ENCODE results near the gene DOCK6.

DOCK6 gene

DNA sequence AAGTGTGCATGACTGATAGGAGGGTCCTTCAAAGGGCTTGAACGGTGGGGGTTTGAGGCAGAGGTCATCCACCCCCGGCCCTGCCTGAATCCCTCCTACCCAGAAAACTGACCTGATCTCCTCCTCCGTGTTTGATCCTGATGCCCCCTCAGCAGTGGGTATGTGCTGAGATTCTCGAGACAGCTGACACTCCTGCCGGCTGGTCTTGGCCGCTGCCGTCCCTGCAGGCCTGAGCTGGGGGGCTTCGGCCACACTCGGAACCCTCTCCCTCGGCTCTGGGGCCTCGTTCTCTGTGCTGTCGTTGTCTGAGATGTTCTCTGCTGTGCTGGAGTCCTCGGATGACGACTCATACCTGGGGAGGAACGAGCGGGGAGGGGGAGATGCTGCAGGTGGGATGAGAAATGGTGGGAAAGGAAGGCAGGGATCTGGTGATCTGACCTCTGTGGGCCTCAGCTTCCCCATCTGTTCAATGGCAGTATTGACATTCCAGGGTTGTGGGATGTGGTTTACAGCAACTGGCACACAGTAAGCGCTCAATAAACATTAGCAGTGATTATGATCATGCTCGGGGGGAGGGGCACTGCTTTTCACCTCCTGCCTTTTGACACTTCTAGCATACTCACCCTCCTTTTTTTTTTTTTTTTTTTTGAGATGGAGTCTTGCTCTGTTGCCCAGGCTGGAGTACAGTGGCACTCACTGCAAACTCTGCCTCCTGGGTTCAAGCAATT, 85.7 kb downstream of the DOCK6 start:
- no peak for DNase-seq (ENCODE audit: extremely low read depth, insufficient read length)
- TF ChIP-seq, protein P1, sequence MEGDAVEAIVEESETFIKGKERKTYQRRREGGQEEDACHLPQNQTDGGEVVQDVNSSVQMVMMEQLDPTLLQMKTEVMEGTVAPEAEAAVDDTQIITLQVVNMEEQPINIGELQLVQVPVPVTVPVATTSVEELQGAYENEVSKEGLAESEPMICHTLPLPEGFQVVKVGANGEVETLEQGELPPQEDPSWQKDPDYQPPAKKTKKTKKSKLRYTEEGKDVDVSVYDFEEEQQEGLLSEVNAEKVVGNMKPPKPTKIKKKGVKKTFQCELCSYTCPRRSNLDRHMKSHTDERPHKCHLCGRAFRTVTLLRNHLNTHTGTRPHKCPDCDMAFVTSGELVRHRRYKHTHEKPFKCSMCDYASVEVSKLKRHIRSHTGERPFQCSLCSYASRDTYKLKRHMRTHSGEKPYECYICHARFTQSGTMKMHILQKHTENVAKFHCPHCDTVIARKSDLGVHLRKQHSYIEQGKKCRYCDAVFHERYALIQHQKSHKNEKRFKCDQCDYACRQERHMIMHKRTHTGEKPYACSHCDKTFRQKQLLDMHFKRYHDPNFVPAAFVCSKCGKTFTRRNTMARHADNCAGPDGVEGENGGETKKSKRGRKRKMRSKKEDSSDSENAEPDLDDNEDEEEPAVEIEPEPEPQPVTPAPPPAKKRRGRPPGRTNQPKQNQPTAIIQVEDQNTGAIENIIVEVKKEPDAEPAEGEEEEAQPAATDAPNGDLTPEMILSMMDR (IDR thresholded peaks at IDR 0.05; ENCODE audit: insufficient read depth, low read length, poor library complexity, severe bottlenecking) = no peak
- H3K27me3 ChIP-seq (replicated peaks; ENCODE audit: control insufficient read depth, insufficient read depth, low read length) = no peaks in the 10 kb centered on the region
- no peak overlapping the region for H3K4me3 ChIP-seq (replicated peaks; ENCODE audit: low read depth, low read length)
- no peaks in the 10 kb centered on the region for H3K36me3 ChIP-seq (ENCODE audit: control insufficient read depth, insufficient read depth, low read length)

DNA sequence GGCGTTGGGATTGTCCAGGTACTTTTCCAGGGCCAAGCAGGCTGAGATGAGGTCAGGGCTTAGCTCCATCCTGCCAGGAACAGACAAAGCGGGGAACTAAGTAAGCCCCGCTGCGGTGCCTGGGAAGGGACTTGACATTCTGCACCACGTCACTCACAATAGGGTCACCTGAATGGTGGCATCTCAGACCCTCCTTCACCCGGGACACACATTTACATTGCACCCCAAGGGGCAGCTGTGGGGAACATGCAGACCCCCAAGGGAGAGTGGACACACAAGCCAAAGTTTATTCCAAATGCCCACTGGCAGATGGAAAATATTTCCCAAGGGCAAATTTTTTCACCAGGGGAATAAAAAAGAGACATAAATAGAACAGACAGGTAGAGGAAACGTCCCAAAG, 86.4 kb downstream of the DOCK6 start:
- DNase-seq (ENCODE audit: extremely low read depth, insufficient read length) = no peak
- no peak overlapping the region for H3K4me3 ChIP-seq (replicated peaks; ENCODE audit: low read depth, low read length)
- H3K27me3 ChIP-seq (replicated peaks; ENCODE audit: control insufficient read depth, insufficient read depth, low read length) = no peaks in the 10 kb centered on the region
- TF ChIP-seq, protein P1 (IDR thresholded peaks at IDR 0.05; ENCODE audit: insufficient read depth, low read length, poor library complexity, severe bottlenecking) = no peak
- H3K36me3 ChIP-seq (ENCODE audit: control insufficient read depth, insufficient read depth, low read length) = no peaks in the 10 kb centered on the region

DNA sequence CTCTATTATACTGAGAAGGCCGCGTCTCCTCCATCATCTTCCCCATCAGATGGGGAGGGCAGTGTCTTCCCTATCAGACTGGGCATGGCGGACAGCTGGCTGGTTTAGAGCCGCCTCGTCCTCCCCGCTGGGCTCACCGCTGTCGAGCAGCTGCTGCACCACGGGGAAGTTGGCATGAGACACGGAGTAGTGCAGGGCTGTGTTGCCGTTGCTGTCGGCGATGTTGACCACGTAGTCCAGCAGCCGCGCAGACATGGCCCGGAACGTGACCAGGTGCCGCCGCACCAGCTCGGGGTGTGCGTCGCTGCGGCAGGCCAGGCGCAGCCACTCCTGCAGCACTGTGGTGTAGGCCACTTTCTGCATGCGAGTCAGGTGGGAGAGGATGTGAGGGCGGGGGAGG, 88.0 kb downstream of the DOCK6 start:
- no peak for DNase-seq (ENCODE audit: extremely low read depth, insufficient read length)
- Histone ChIP-seq H3K36me3 (ENCODE audit: control insufficient read depth, insufficient read depth, low read length) (no peaks in the 10 kb centered on the region), H3K4me3 (replicated peaks; ENCODE audit: low read depth, low read length) (no peak overlapping the region), H3K27me3 (replicated peaks; ENCODE audit: control insufficient read depth, insufficient read depth, low read length) (no peaks in the 10 kb centered on the region)
- TF ChIP-seq, protein P1 (IDR thresholded peaks at IDR 0.05; ENCODE audit: insufficient read depth, low read length, poor library complexity, severe bottlenecking) = no peak

DNA sequence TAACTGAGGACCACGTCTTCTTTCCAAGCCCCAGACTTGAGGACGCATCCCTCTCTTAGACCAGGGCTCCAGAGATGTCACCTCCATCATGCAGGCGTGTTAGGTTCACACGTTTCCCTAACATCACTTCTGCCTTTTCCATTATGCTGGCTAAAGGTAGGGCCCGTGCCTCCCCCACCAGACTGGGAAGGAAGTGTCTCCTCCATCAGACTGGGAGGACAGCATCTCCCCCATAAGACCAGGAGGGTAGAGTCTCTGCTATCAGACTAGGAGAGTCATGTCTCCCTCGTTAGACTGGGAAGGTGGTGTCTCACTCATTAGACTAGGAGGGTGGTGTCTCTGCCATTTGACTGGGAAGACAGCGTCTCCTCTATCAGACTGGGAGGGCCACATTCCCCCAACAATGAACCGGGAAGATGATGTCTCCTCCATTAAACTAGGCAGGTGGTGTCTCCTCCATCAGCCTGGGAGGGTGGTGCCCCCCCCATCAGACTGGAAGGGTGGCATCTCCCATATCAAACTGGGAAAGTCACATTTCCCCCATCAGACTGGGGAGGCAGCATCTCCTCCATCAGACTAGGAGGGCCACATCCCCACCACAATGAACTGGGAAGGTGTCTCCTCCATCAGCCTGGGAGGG, 88.7 kb downstream of the DOCK6 start:
- DNase-seq (ENCODE audit: extremely low read depth, insufficient read length) = no peak
- Histone ChIP-seq H3K36me3 (ENCODE audit: control insufficient read depth, insufficient read depth, low read length) (no peaks in the 10 kb centered on the region), H3K4me3 (replicated peaks; ENCODE audit: low read depth, low read length) (no peak overlapping the region), H3K27me3 (replicated peaks; ENCODE audit: control insufficient read depth, insufficient read depth, low read length) (no peaks in the 10 kb centered on the region)
- TF ChIP-seq, protein P1 (IDR thresholded peaks at IDR 0.05; ENCODE audit: insufficient read depth, low read length, poor library complexity, severe bottlenecking) = no peak

DNA sequence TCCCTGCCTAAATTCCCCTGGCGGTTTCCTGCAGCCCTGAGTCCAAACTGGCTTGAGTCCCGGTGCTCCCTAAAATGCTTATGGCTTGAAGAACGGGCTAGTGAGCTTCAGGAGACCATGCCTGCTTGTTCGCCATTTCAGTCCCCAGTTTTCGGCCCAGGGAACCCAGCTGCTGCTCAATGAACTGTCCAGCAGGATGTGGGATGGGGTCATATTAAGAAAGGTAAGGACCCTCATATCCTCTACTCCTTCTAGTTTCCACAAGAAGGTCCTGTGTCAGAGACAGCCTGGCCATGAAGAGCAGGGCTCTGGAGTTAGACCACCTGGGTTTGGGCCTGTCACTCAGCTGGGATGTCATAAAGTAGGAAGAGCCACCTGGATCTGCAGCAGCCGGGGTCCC, 89.7 kb downstream of the DOCK6 start:
- no peak for DNase-seq (ENCODE audit: extremely low read depth, insufficient read length)
- H3K36me3 ChIP-seq (ENCODE audit: control insufficient read depth, insufficient read depth, low read length) = no peaks in the 10 kb centered on the region

More for the DNA sequence above, 89.7 kb downstream of the DOCK6 start:
- TF ChIP-seq, protein P1 (IDR thresholded peaks at IDR 0.05; ENCODE audit: insufficient read depth, low read length, poor library complexity, severe bottlenecking) = no peak
- Histone ChIP-seq H3K27me3 (replicated peaks; ENCODE audit: control insufficient read depth, insufficient read depth, low read length) (no peaks in the 10 kb centered on the region), H3K4me3 (replicated peaks; ENCODE audit: low read depth, low read length) (no peak overlapping the region)
